Glomerular visceral epithelial cell (primary cell): ENCODE results near the gene ZP1.
A peak's percentile ranks its signal among the peaks of the same experiment; 100 is the strongest.

Experiments
- DNase-seq: peaks from one replicate; pipeline ENCODE4 v3.0.0-alpha.2; 2016; ENCODE audit errors: extremely low spot score

Gene ZP1

DNA sequence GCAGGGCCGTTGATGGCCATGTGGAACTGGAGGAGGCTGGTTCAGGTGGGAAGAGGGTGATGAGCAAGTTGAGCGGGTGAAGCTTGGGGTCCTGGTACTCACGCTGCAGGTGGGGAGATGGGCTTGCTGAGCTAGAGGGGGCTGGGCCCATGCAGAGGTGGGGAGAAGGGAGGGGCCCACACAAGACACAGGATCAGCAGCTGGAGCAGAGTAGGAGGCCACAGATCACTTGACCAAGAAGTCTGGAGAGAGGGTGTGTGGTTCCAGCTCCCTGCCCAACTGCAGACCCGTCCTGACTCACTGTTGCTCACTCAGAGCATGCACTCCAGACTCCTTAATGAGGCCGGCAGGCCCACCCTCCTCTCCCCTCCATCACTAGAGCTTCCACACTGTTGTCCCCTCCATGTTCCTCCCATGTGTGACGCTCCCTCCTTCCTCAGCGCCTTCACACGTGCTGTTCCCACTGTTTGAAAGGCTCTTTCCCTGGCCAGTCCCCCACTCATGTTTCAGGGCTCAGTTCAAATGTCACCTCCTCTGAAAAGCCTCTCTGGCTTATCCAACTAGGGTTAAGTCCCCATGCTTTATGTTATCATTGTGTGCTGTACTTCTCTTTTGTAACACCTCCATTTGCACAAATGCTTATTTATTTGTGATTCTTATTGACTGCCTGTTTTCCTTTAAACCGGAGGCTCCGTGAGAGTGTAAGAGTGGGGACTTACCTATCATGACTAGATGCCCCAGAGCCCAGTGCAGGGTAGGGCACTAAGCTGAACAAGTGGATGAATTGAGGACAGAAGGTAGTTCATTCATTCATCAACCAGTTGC is 23.1 kb upstream of the ZP1 start:
- peak; percentile 34 for DNase-seq

- DNase-seq, result no peak
Measured at GRCh38 chr11:60844870-60845221, 22.5 kb upstream of the ZP1 start.

GRCh38 chr11:60845338-60845737 is 22.0 kb upstream of the ZP1 start:
- no peak for DNase-seq

- DNase-seq, result peak; percentile 80
Measured at GRCh38 chr11:60847281-60847680, 20.1 kb upstream of the ZP1 start.

GRCh38 chr11:60847896-60848295 is 19.4 kb upstream of the ZP1 start:
- no peak for DNase-seq

- DNase-seq, result no peak
Measured at GRCh38 chr11:60848714-60849151, 18.6 kb upstream of the ZP1 start.

DNA sequence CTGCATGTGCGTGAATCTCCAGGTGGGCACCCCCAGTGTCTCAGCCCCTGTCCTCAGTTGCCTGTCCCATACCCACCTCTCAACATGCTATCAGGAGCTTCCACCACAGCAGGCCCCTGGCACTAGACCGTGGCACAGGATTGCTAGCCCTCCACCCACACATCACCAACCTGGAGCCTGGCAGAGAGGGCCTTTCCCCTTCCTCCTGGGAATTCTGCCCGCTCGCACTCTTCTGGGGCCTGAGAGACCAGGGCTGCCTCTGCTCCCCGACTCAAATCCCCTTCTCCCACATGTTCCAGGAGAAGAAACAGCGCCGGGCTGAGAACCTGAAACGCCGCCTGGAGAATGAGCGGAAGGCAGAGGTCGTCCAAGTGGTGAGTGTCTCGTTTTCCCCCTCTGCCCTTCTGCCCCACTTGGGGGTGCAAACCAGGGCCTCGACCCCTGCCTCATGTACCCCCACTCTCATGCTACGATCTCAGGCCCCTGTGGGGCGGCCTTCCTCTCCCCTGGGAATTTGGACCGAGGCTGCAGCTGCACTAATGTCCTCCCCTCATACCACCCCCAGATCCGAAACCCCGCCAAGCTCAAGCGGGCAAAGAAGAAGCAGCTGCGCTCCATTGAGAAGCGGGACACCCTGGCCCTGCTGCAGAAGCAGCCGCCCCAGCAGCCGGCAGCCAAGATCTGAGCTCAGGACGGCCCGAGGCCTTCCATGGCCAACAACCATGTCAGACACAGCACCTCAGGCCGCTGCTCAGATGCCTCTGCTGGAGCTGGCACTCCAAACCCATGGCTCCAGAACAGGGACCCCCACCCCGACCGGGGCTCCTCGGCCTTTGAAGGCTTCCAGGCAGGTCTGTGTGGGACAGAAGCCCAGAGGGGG is 17.5 kb upstream of the ZP1 start:
- DNase-seq, result no peak

GRCh38 chr11:60851327-60852104 is 15.8 kb upstream of the ZP1 start:
- DNase-seq, result no peak

DNA sequence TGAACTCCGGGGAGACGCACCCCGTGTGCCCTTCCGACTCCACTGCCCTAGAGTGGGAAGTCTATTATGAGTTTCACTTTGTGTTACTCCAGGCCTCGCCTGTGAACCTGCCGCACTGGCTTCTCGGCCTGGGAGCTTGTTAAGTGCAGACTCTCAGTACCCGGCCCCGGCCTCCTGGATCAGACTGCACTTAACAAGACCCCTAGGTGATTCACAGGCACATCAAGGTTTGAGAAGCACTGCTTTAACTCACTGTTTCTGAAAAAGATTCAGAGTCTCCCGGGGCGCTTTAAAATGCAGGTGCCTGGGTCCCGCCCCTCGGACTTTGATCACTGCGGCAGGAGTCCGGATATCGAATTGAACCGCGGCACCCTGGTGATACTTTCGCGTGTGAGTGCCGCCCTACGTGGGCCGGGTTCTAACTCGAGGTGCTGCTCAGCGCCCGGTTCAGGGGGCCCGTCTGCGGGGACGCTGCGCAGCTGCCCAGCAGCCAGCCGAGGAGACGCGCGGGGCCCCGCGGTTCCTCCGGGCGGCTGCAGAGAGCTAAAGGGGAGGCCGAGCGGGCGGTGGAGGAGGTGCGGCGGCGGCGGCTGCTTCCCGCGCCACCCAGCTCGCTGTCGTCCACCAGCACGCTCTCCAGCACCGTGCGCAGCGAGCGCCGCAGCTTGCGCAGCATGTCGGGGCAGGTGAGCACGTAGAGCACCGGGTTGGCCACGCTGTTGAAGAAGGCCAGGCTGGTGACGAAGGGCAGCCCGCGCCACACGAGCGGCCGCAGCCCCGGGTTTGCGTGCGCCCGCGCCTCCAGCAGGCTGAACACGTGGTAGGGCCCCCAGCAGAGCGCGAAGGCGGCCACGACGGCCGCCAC is 15.0 kb upstream of the ZP1 start:
- DNase-seq, result no peak

- no peak for DNase-seq
Measured at GRCh38 chr11:60852982-60853950, 14.1 kb upstream of the ZP1 start.

DNA sequence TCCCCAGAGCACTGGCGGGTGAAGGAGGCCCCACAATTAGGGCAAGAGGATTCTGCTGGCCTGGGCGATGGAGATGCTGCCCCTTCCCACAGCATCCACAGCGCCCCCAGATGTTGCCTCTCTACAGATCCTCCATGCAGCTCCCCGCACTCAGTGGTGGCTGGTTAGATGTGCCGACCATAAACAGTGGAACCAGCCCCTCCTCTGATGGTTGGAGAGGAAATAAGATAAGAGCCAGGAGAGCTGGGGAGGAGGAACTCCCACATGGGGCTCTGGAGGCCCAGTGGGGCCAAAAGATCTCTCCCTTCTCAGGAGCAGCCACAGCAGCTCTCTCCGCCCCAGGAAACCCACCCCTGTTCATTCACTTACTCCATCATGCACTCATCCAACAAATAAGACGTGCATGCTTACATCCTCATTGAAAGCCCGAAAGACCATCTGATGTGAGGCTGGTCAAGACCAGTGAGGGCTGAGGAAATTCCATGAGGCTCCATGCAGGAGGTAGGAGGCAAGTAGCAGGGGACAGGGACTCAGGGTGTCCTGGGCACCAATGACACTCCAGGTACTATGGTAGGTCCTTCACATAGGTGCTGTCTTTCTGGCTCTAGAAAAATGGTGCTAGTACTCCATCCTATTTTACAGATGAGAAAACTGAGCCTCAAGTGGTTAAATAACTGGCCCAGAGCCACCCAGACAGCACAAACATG is 13.0 kb upstream of the ZP1 start:
- DNase-seq, result no peak

DNA sequence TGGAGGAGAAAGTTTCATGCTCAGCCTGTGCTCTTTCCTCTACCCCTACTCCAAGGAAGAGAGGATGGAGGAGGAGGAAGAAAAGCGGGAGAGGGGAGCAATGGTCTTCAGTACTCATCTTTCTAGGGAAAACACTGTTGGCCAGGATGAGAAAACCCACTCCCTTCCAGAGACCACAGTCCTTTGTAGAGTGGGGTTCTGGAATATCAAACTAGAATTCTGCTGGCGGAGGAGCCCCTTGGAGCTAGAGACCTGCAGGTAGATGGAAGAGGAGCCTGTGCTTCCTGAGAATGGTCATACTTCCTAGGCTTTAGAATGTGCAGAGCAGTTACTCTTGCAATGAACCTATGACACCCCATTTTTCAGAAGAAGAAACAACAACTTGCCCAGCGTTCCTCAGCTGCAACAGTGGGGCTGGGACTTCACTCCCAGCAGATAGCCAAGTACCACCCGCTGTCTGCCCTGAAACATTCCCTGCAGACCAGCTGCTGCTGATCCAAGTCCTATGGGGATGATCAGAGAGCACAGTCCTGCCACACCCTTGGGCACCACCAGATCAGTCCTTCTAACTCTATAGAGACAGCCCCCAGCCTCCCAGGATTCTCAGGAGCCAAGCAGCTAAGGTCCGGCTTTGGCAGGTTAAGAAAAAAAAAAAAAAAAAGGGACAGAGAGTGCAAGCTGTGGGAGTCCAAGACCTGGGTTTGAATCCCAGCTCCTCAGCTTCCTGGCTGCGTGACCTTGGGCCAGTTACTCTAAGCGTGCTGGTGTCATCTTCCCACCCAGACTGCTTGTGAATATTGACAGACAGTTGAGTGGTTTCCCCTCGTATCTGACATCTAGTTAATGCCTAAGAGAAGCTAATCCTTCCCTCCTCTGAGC is 12.3 kb upstream of the ZP1 start:
- DNase-seq, result no peak

DNA sequence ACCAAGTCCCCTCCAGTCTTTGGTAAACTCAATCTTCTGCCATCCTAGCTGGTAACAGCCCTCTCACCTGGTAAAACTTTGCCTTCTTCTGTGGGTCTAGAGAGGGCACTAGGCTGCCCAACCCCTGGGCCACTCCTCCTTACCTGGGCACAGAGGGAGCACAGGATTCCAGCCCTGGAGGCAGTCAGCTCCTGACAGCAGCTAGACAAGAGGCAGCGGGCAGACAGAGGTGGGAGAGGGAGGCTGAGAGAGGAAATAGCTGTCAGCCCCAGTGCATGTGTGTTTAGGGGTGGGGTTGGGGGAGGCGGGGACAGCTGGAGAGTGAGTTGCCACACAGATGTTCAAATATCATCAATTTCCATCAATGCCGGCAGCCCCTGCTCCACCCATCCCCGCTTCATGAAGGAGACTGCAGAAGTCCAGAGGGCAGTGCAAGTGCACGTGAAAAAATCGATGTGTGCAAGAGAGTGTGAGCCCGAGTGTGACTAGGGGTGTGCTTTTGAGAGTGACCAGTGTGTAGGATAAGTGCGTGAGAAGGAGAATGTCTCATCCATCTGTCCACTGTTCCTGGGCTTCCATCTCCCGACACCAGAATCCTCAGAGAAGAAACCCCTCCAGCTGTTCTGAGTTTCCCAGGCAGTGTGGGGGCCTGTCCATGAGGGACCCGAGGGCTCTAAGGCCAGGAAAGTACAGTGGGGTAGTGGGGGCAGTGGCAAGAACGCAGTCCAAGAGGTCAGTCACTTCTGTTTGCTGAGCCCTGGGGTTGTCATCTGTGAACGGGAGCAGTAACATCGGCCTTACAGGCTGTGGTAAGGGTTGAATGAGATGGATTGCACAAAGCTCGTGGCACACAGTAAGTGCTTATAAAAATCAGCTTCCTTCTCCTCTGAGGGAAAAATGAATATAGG is 11.4 kb upstream of the ZP1 start, which contains the start of gene PTGDR2:
Gene PTGDR2 (minus strand): TSS at position 225 of the 908 bp plus-strand sequence. CDS start 2,228 bp downstream, outside the sequence.
- no peak for DNase-seq

- no peak for DNase-seq
Measured at GRCh38 chr11:60857378-60858232, 9.7 kb upstream of the ZP1 start.

GRCh38 chr11:60858236-60858635 is 9.1 kb upstream of the ZP1 start:
- no peak for DNase-seq
